GM23338 (cell line): ENCODE results near the gene B4GALT5. TPM values are rescaled to one million over a fixed set of nuclear protein-coding genes. Genes with fewer than 3 reads are reported as not detected.

Source experiments
- ATAC-seq: fragments of 200-7000 bp; cut with Tn5 transposase; 3 replicates; pipeline ENCODE4 v1.9.1; 2020
- DNase-seq: peaks from one replicate; pipeline ENCODE4 v3.0.0-alpha.2; 2015; ENCODE audit warnings: low spot score
- H2AFZ ChIP-seq: fragments of 200-600 bp; sonication (generic); 2 replicates; pipeline ENCODE4 v1.8.0; 2016; ENCODE audit warnings: antibody characterized with exemption, mild to moderate bottlenecking, moderate library complexity
- H3F3A ChIP-seq: fragments of 200-600 bp; sonication (generic); replicated peaks from 2 replicates; pipeline ENCODE4 v1.8.0; 2017; ENCODE audit warnings: antibody characterized with exemption, mixed run types, low read depth
- H3K27ac ChIP-seq: fragments of 200-600 bp; sonication (generic); 2 replicates; pipeline ENCODE4 v1.6.1; 2016; ENCODE audit warnings: low read depth
- H3K27me3 ChIP-seq: fragments of 200-600 bp; sonication (generic); 2 replicates; pipeline ENCODE4 v1.8.0; 2016; ENCODE audit warnings: mild to moderate bottlenecking, mixed run types, moderate library complexity; ENCODE audit not compliant: insufficient read depth
- H3K36me3 ChIP-seq: fragments of 200-600 bp; sonication (generic); 2 replicates; pipeline ENCODE4 v1.8.0; 2016; ENCODE audit warnings: mild to moderate bottlenecking; ENCODE audit not compliant: insufficient read depth
- H3K4me1 ChIP-seq: fragments of 200-600 bp; sonication (generic); 2 replicates; pipeline ENCODE4 v1.8.0; 2016; ENCODE audit warnings: mild to moderate bottlenecking, moderate library complexity; ENCODE audit not compliant: insufficient read depth
- H3K4me2 ChIP-seq: fragments of 200-600 bp; sonication (generic); 2 replicates; pipeline ENCODE4 v1.7.1; 2017; ENCODE audit warnings: mixed run types
- H3K4me3 ChIP-seq: fragments of 200-600 bp; sonication (generic); 2 replicates; pipeline ENCODE4 v1.6.1; 2016; ENCODE audit warnings: mixed run types
- H3K79me2 ChIP-seq: fragments of 200-600 bp; sonication (generic); replicated peaks from 2 replicates; pipeline ENCODE4 v1.8.0; 2017; ENCODE audit warnings: mild to moderate bottlenecking; ENCODE audit not compliant: insufficient read depth
- H3K9me2 ChIP-seq: fragments of 200-600 bp; sonication (generic); 2 replicates; pipeline ENCODE4 v1.8.0; 2017; ENCODE audit not compliant: insufficient read depth
- H4K20me1 ChIP-seq: fragments of 200-600 bp; sonication (generic); replicated peaks from 2 replicates; pipeline ENCODE4 v1.8.0; 2017; ENCODE audit warnings: mild to moderate bottlenecking; ENCODE audit not compliant: insufficient read depth
- H3K27ac Mint-ChIP-seq: 2 replicates; pipeline ENCODE4 v1.8.0; 2020; ENCODE audit warnings: inconsistent platforms, mild to moderate bottlenecking, moderate library complexity, mixed read lengths
- H3K27me3 Mint-ChIP-seq: 3 replicates; pipeline ENCODE4 v1.8.0; 2022; ENCODE audit warnings: low read depth, mild to moderate bottlenecking, moderate library complexity, mixed read lengths, inconsistent platforms; ENCODE audit not compliant: insufficient read depth, poor library complexity
- H3K36me3 Mint-ChIP-seq: 3 replicates; pipeline ENCODE4 v1.8.0; 2021; ENCODE audit warnings: low read depth, mild to moderate bottlenecking, inconsistent platforms, moderate library complexity, mixed read lengths
- H3K4me1 Mint-ChIP-seq: 3 replicates; pipeline ENCODE4 v1.8.0; 2020; ENCODE audit warnings: mild to moderate bottlenecking, inconsistent platforms, mixed read lengths
- H3K4me3 Mint-ChIP-seq: 3 replicates; pipeline ENCODE4 v1.8.0; 2021; ENCODE audit warnings: moderate library complexity, mild to moderate bottlenecking, inconsistent platforms, mixed read lengths
- H3K9me3 Mint-ChIP-seq: 3 replicates; pipeline ENCODE4 v1.8.0; 2020; ENCODE audit warnings: moderate library complexity, mild to moderate bottlenecking, inconsistent platforms, mixed read lengths
- CREB1 ChIP-seq: fragments of 250-450 bp; sonication (Bioruptor Pico); IDR thresholded peaks from 2 replicates; pipeline ENCODE4 v1.5.0; 2020; ENCODE audit warnings: low read depth, mild to moderate bottlenecking, moderate library complexity
- EZH2 ChIP-seq: fragments of 200-600 bp; sonication (generic); IDR thresholded peaks from one replicate; pipeline ENCODE4 v1.8.0; 2017; ENCODE audit warnings: antibody characterized with exemption, mild to moderate bottlenecking, low read depth; ENCODE audit not compliant: unreplicated experiment
- NANOG ChIP-seq: IDR thresholded peaks from 2 replicates; pipeline ENCODE4 v1.6.1; 2016; ENCODE audit warnings: antibody characterized with exemption, borderline replicate concordance
- POLR2AphosphoS5 ChIP-seq: IDR thresholded peaks from 2 replicates; pipeline ENCODE4 v1.6.1; 2016; ENCODE audit warnings: antibody characterized with exemption, low read depth
- REST ChIP-seq: IDR thresholded peaks from one replicate; pipeline ENCODE4 v1.6.1; 2018; ENCODE audit warnings: antibody characterized with exemption; ENCODE audit not compliant: unreplicated experiment
- STAT1 ChIP-seq: IDR thresholded peaks from one replicate; pipeline ENCODE4 v1.6.1; 2016; ENCODE audit warnings: antibody characterized with exemption; ENCODE audit not compliant: unreplicated experiment
- ZNF114 ChIP-seq: fragments of 250-450 bp; sonication (Bioruptor Pico); IDR thresholded peaks from 2 replicates; pipeline ENCODE4 v1.5.0; 2020; ENCODE audit warnings: mild to moderate bottlenecking, moderate library complexity
- ZNF331 ChIP-seq: fragments of 250-450 bp; sonication (Bioruptor Pico); IDR thresholded peaks from 2 replicates; pipeline ENCODE4 v1.5.0; 2020; ENCODE audit warnings: low read depth, mild to moderate bottlenecking, moderate library complexity
- polyA plus RNA-seq: library from polyadenylated mRNA; unstranded; fragments of >200 nt; fragmentation: Nextera tagmentation; extraction: Ambion mirVana; gene quantifications from 2 replicates; pipeline ENCODE4 v1.2.1, GENCODE V29; 2016
- total RNA-seq: library from RNA; depleted of rRNA; stranded (reverse); fragments of >200 nt; shearing (Covaris generic); gene quantifications from 2 replicates; pipeline ENCODE4 v1.2.3, GENCODE V29; 2014
- TF ChIP-seq, protein P1 (sequence below), 2 experiments: fragments of 200-600 bp in 1 of 2; sonication (generic) in 1 of 2; conservative IDR thresholded peaks; 2 replicates each; pipeline versions ENCODE4 v1.5.1 to v1.6.1; 2016 to 2017; ENCODE audit warnings: antibody characterized with exemption in 2 of 2, low read depth in 2 of 2, mild to moderate bottlenecking in 2 of 2, moderate library complexity in 1 of 2

Gene B4GALT5
- total and polyA plus RNA-seq, 2 experiments from 2014 or later: 19.1 to 50.3 TPM

GRCh38 chr20:49624317-49624716 lies 89.4 kb downstream of the B4GALT5 start (continued):
- no peak for TF ChIP-seq NANOG
- no peak for TF ChIP-seq ZNF331
- TF ChIP-seq POLR2AphosphoS5: no peak

- no peaks in the 10 kb centered on the region for H4K20me1 ChIP-seq
- no peak overlapping the region for H2AFZ ChIP-seq
These were observed 91.4 kb downstream of the B4GALT5 start for GRCh38 chr20:49622243-49622642.

DNA sequence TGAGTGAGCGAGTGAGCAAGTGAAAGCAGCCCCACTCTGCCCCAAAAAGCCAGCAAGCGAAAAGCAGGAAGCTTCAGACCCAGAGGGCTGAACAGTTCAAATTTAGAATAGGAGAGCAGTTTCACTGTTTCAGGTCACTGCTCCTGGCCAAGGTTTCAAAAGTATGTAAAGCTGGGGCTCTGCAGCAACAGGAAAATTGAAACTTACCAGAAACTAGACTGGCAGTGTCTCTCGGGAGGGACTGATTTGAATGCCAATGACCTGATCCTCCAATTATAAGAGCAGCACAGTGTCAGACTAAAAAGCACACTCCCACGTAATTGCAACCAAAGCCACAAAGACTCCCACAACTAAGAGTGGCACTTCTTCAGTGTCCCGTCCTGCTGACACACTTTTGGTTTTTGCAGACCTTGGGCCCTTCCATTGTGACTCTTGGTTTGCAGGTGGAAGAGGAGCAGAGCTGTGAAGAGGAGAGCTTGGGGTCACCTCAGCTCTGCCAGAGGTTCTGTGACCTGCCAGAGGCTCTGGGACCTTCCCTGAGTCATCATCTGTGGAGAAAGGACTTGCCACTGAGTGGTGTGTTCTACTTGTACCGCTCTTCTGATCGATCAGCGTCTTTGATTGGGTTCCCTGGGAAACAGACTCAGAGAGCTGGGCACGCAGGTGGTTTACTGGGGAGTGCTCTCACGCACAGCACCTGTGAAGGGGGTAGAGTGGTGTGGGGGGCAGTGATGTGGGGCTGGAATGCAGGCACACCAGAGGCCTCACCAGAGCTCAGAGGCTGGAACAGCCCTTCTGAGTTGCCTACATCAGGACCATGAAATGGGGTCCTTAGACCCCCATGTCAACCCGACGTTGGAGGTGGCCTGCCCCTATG lies 93.1 kb downstream of the B4GALT5 start:
- Mint-ChIP-seq H3K9me3 (peaks cover 4% of the 10 kb centered on the region; the same call in 1 of the 3 replicates), H3K4me1 (peaks cover 8% of the 10 kb centered on the region), H3K36me3 (no peaks in the 10 kb centered on the region; the same call in 2 of the 3 replicates), H3K4me3 (no peak overlapping the region), H3K27me3 (no peaks in the 10 kb centered on the region), H3K27ac (no peak overlapping the region)
- Histone ChIP-seq H2AFZ (no peak overlapping the region), H4K20me1 (no peaks in the 10 kb centered on the region), H3K4me2 (no peak overlapping the region), H3K4me1 (peaks cover 5% of the 10 kb centered on the region; the same call in 1 of the 2 replicates), H3K9me2 (peaks cover 10% of the 10 kb centered on the region), H3K27me3 (no peaks in the 10 kb centered on the region), H3K27ac (no peak overlapping the region), H3K79me2 (no peaks in the 10 kb centered on the region), H3K36me3 (no peaks in the 10 kb centered on the region), H3K4me3 (no peak overlapping the region), H3F3A (no peaks in the 10 kb centered on the region)
- DNase-seq: no peak
- ATAC-seq: no peak
- TF ChIP-seq ZNF114 (no peak), POLR2AphosphoS5 (no peak), STAT1 (no peak), ZNF331 (no peak), CREB1 (CRISPR knock-in tag) (no peak), REST (no peak)
- TF ChIP-seq, protein P1, sequence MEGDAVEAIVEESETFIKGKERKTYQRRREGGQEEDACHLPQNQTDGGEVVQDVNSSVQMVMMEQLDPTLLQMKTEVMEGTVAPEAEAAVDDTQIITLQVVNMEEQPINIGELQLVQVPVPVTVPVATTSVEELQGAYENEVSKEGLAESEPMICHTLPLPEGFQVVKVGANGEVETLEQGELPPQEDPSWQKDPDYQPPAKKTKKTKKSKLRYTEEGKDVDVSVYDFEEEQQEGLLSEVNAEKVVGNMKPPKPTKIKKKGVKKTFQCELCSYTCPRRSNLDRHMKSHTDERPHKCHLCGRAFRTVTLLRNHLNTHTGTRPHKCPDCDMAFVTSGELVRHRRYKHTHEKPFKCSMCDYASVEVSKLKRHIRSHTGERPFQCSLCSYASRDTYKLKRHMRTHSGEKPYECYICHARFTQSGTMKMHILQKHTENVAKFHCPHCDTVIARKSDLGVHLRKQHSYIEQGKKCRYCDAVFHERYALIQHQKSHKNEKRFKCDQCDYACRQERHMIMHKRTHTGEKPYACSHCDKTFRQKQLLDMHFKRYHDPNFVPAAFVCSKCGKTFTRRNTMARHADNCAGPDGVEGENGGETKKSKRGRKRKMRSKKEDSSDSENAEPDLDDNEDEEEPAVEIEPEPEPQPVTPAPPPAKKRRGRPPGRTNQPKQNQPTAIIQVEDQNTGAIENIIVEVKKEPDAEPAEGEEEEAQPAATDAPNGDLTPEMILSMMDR (conservative IDR thresholded peaks at IDR 0.05; ENCODE audit: low read depth in 2 of 2): no peak

More at GRCh38 chr20:49622243-49622642, 91.4 kb downstream of the B4GALT5 start:
- DNase-seq (no peak), ATAC-seq (no peak)
- Histone ChIP-seq H3K79me2 (no peaks in the 10 kb centered on the region), H3F3A (no peaks in the 10 kb centered on the region), H3K27ac (no peak overlapping the region), H3K4me2 (no peak overlapping the region), H3K4me3 (no peak overlapping the region), H3K4me1 (peaks cover 17% of the 10 kb centered on the region), H3K9me2 (peaks cover 10% of the 10 kb centered on the region), H3K27me3 (no peaks in the 10 kb centered on the region), H3K36me3 (no peaks in the 10 kb centered on the region)
- no peak overlapping the region for H3K4me3 Mint-ChIP-seq
- no peaks in the 10 kb centered on the region; the same call in 2 of the 3 replicates for H3K36me3 Mint-ChIP-seq
- H3K4me1 Mint-ChIP-seq: peaks cover 21% of the 10 kb centered on the region
- H3K27ac Mint-ChIP-seq: no peak overlapping the region
- TF ChIP-seq EZH2 (no peak), NANOG (no peak), STAT1 (no peak), ZNF114 (no peak)
- peaks cover 4% of the 10 kb centered on the region; the same call in 1 of the 3 replicates for H3K9me3 Mint-ChIP-seq
- peaks cover 3% of the 10 kb centered on the region for H3K27me3 Mint-ChIP-seq
